Stimulated activated CD8-positive, alpha-beta memory T cell treated with anti-CD3 and anti-CD28 coated beads, Interleukin-4, amount 100 ng/mL, for 24 hours (primary cell): Measurements from ENCODE around the gene ENTPD8.
"Not testable (repeated sequence)": the region's sequence is repeated elsewhere in the genome, so short reads cannot be mapped to it uniquely, and the experiment has no call there.

ENCODE experiments used
- DNase-seq: peaks from one replicate; pipeline ENCODE4 v3.0.0-alpha.2; 2020; ENCODE audit warnings: low read depth

The ENTPD8 gene

DNA sequence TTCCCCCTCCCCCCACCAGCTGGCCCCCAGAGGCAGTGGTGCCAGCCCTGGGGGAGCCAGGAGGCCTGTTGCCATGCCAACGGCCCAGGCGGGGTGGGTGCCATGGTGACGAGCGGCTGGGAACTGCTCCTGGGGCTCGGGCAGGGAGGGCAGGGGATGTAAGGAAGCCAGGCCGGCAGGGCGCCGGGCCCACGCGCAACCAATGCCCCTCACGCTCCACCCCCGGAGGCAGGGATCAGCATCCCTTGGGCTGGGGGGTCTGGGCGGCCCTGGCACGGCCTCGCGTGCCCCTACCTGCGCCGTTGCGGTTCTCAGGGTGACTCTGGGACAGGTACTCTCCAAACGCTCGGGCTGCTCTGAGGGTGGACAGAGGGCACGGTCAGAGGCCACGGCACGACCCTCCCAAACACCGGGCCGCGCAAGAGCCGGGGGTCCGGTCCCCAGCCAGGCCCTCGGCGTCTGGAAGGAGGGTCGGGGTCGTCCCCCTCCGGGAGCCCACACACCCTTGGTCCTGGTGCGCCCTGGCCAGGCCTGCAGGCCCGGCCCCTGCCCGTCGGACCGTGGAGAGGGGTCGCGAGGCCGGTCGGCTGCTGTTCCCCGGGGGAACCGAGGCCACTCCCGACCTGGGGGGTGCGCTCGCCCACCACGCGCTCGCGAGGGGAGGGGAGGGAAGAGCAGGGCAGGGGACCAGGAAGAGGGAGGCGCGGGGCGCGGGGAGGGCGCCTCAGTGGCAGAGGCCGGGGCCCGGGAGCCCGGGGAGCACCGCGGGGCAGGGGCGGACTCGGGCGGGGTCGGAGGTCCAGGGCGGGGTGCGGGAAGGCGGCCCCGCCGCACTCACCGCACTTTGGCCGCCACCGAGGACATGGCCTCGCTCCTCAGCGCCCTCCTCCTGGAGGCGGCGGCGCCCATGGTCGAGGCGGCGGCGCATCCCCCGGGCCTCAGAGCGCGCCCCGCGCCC is 17.3 kb upstream of the ENTPD8 start:
- DNase-seq: no peak

DNA sequence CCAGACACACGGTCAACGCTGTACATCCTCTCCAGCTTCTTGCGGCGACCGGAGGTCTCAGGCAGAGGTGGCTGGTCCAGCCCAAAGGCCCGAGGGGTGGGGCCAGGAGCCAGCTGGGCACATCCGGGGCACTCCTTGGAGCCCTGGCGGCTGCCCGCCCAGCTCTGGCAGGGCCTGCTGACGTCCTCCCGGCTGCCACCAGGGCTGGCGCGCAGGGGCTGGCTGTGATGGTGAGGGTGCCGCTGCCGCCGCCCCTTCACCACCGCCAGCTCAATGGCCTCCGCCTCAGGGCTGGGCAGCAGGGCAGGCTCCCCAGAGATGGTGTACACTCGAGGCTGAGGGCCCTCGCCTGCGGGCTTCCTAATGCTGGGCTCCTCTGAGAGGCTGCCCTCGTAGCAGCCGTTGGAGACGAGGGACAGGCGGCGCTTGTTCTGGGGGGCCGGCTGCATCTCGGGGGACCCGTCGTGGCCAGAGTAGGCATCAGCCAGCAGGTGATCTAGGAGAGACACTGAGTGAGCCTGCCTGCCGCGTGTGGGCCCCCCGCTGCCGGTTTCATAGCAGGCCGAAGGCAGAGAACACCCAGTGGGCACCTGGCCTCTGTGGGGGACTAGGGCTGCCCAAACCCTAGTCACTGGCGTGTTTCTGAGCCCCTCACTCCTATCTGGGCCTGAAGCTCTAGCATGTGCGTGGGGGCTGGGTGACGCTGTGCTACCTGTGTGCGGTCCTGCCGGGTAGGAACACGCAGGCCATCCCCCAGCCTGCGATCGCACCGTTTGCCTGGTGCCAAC is 16.4 kb upstream of the ENTPD8 start:
- no peak for DNase-seq

DNA sequence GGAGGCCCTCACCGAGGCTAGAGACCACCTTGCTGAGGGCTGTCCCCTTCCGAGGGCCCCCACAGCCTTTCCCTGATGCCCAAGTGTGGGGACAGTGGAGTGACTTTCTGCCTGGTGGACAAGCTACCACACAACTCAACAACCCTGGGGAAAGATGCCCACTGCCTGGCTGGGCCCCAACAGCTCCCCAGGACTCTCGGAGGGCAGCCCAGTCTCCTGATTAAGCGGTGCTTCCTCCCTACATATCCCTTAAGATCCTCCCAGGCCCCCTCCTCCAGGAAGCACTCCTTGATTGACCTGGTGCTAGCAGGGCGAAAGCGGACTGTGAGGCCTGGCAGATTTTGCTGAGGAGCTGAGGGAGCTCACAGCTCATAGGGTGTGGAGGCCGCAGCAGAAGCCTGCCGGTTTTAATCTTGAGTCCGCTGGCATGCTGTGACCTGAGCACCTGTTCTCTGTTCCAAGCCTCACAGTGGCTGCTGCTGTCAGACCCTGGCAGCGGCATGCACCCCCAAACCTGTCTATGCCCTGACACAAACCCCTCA is 15.8 kb upstream of the ENTPD8 start:
- DNase-seq: no peak

DNA sequence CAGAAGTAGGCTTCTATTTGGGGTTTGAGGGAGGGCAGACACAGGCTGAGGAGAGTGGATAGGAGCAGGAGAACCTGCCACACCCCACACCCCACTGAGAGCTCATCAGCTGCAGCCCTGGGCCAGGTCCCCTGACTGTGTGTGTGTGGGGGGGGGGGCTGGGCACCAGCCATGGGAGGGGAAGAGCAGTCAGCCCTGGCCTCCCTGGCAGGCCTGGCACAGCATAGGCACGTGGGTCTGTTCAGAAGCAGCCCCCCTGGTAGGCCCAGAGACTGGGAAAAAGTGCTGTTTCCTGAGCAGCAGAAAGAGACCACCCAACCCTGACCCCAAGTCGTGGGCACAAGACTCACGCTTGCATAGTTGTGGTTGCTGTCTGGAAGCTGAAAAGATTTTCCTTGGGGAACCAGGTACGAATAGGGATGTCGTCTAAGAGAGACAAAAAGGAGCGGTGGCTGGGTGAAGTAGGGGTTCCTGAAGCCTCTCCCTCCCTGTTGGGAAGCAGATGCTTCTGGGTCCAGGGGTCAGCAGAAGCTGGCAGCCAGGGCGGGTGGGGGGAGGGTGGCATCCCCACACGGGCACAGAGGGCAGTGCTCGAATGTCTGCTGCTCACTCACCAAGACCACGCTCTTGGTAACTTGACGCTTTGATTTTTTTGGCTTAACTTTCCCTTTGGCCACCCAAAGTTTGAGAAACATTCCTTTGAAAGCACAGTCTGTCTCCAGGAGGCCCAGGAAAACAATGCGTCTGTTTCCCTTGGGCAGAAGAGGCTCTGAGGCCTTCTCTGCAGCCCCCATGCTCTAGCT is 15.1 kb upstream of the ENTPD8 start:
- DNase-seq: no peak

DNA sequence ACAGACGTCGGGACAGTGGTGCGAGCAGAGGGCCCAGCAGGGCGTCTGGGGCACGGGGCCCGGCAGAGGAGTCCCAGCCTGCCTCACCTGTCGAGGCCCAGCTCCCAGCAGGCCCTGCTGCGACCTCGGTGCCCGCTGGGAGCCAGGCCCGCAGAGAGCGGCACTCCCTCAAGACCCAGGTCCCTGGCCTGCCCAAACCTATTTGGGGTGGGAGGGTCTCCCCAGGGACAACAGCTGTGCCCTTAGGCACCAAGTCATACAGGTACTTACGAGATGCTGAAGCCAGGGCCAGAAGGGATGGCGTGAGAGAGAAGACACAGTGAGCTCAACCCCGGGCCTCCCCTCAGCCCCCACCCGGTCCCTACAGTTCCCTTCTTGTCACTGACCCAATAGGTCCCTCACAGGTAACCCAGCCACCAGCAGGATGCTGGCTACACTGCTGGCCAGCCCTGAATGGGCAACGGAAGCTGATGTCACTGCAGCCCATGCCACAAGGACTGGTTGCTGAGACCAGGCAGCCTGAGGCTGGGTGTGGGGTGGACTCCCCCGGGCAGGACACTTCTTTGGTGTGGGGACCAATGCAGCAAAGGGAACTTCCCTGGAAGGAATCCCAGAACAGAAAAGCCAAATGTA is 14.3 kb upstream of the ENTPD8 start:
- no peak for DNase-seq

DNA sequence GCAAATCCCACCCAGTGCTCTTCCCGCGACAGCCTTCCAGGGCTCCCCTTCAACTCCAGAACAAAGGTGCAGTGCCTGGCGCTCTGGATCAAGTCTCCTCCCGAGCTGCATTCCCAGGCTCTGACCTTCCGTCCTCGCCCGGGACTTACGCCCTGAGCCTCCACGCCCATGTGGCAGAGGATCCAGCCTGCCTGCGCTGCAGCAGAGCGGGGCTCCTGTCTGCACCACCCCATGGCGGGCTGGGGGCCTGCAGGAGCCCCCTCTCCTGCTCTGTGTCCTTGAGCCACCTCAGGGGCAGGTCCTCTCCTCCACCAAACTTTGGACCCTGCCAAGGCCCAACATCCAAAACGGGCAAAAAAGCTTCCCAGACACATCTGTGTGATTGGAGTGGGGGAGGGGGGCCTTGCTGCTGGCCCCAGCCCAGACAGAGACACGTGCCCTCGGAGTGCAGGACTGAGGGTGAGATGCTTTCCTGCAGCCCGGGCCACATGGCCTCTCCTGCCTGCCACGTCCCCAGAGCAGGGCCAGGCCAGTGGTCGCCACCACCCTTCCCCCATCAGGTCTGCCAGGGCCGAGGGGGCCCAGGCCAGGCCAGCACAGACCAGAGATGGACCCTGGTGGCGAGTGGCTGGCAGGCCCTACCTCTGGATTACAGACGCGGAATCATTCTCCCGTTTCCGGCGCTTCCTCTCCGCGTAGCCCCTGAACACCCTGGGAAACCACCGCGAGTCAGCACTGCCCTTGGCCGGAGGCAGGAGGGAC is 13.6 kb upstream of the ENTPD8 start:
- no peak for DNase-seq

DNA sequence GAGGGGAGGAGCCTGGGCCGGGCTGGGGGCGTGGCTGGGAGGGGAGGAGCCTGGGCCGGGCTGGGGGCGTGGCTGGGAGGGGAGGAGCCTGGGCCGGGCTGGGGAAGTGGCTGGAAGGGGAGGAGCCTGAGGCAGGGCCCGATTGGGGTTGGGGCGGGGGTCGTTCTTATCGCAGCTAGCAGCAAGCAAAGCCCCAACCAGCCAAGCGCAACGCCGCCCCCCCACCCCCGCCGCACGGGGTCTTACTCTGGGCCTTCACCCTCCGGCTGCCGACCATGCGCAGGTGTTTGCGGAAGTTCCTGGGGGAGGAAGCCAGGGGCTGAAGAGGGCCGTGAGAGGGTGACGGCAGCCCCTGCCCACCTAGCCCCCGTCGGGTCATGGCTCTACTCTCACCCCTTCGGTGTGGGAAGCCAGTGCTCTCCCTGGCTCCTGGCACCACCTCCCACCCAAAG is 13.0 kb upstream of the ENTPD8 start:
- DNase-seq: no peak

DNA sequence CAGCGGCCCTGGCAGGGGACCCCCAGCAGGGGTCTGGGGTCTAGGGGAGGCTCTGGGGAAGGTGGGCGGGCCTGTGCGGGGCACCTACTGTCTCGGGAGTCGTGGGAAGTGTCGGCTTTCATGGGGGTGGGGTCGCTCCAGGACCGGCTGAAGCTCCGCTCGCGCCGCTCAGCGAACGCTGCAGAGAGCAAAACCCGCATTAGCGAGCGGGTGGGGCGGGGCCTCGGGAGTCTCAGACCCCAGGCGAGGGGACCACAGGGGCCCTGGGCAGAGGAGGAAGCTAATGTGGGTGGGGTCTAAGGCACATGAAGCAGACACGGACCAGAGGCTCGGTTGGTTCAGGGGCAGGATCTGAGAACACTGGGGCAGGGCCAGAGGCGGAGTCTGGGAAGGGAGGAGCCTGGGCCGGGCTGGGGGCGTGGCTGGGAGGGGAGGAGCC is 12.5 kb upstream of the ENTPD8 start:
- DNase-seq: no peak

DNA sequence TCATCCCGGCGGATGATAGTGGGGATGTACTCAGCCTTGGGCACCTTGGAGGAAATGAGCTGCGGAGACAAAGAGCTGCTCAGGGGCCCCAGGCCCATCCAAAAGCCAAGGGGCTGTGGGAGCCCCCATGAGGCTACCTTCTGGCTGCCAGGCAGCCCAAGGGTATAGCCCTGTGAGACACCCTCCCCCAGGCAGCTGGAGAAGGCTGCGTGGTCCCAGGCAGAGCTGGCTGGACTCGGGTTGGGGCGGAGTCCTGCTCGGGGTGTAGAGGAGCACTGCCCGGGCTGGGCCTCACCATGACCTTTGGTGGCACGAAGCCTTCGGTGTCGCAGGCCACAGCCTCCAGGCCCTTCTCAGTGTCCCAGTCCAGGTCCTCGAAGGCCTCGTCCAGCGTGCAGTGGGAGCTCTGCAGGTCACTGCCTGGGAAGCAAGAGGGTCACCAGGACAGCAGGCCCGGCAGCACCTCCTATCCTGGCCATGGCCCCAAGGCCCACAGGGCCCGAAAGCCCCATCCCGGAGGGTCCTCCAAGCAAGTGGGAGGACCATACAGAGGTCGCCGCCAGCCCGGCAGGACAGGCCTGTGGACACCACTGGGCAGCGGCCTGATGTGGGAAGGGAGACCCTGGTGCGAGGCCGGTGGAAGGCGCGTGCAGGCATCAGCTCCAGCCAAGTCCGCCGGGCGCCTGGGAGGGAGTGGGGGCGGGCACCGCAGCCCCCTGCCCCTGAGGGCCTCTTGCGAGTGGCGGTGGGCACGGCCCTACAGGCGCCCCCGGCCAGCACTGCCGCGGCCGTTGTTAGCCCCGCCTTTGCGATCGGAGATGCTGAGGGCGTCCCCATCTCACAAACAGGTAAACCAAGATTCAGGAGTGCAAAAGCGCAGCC is 11.8 kb upstream of the ENTPD8 start:
- DNase-seq: no peak

DNA sequence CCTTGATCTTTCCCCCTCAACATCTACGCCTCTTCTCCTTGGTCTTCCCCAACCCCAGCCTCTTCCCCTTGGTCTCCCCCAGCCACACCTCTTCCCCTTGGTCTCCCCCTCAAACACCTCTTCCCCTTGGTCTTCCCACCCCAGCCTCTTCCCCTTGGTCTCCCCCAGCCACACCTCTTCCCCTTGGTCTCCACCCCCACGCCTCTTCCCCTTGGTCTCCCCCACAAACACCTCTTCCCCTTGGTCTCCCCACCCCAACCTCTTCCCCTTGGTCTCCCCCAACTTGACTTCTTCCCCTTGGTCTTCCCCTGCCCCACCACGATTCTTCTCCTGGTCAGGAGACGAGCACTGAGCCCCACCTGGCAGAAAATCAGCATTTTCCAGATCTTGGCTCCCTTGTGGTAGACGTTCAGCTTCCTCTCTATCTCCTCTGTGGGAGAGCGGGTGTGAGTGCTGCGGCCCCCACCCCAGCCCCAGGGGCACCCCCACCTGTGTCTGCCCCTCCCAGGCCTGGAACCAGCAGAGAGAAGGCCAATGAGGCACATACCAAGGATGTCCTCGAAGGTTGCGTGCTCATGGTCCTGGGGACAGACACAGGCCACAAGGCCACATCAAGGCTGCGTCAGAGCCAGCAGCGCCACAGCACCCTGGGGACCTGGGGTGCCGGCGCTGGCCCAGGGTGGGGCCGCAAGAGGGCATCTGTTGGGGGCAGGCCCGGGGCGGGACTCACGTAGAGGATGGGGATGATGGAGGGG is 11.0 kb upstream of the ENTPD8 start:
- no peak for DNase-seq

DNA sequence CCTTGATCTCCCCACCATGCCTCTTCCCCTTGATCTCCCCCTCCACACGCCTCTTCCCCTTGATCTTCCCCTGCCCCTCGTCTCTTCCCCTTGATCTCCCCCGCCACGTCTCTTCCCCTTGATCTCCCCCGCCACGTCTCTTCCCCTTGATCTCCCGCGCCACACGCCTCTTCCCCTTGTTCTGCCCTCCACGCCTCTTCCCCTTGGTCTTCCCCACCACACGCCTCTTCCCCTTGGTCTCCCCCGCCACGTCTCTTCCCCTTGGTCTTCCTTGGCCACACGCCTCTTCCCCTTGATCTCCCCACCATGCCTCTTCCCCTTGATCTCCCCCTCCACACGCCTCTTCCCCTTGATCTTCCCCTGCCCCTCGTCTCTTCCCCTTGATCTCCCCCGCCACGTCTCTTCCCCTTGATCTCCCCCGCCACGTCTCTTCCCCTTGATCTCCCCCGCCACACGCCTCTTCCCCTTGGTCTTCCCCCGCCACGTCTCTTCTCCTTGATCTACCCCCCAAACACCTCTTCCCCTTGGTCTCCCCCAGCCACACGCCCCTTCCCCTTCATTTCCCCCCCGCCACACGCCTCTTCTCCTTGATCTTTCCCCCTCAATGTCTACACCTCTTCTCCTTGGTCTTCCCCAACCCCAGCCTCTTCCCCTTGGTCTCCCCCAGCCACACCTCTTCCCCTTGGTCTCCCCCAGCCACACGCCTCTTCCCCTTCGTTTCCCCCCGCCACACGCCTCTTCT is 10.3 kb upstream of the ENTPD8 start:
- not testable (repeated sequence) for DNase-seq

DNA sequence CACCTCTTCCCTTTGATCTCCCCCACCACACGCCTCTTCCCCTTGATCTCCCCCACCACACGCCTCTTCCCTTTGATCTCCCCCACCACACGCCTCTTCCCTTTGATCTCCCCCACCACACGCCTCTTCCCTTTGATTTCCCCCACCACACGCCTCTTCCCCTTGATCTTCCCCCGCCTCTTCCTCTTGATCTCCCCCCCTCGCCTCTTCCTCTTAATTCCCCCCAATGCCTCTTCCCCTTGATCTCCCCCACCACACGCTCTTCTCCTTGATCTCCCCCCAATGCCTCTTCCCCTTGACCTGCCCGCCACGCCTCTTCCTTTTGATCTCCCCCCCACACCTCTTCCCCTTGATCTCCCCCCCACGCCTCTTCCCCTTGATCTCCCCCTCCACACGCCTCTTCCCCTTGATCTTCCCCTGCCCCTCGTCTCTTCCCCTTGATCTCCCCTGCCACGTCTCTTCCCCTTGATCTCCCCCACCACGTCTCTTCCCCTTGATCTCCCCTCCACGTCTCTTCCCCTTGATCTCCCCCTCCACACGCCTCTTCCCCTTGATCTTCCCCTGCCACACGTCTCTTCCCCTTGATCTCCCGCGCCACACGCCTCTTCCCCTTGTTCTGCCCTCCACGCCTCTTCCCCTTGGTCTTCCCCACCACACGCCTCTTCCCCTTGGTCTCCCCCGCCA is 9.5 kb upstream of the ENTPD8 start:
- DNase-seq: not testable (repeated sequence)

DNA sequence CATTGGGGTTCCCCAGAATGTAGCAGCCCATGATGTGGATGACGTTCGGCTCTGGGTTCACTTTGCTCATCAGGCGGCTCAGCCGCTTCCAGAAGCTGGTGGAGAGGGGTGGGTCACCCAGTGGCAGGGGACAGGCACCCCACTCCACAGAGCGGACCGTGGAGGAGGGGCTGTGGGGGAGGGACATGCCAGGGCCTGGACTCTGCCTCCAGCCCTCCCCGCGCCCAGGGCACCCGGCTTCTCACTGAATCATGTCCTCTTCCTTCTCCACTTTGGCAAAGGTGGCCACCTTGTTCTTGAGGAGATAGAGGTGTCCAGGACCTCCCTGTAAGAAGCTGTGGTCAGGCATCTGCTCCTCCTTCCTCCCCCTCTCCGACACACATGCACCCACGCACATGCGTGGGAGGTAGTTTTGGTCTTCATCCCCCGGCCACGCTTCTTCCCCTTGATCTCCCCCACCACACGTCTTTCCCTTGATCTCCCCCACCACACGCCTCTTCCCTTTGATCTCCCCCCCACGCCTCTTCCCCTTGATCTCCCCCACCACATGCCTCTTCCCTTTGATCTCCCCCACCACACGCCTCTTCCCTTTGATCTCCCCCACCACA is 8.9 kb upstream of the ENTPD8 start:
- no peak for DNase-seq

DNA sequence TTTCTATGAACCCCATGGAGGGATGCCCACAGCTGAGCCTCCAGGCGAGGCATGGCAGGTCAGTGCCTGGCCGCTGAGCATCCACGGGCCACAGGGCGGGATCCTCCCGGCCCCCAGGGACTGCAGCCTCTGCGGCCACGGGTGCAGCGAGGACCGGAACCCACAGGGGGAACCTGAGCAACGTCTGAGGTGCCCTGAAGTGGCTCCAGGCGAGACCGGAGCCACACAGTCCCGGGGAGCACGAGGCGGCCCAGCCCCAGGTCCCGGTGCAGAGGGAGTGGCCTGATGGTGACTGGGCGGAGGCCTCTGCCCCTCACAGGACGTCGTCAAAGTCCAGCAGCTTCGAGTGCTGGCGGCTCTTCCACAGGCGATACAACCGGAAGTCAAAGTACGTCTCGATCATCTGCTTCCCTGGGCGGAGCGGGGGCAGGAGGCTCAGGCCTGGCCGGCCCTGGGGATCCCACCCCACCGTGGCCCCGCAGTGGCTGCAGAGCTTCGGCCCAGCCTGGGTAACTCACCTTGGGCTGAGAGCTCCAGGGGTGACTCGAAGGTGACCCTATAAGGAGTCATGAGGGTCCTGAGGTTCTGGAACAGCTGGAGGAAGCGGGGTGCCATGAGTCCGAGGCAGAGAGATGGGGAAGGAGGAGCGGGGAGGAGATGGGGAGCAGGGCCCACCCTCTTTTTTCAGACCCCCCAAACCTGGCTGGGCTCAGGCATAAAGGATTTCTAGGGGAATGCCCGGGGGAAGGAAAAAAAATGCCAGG is 8.1 kb upstream of the ENTPD8 start:
- no peak for DNase-seq

DNA sequence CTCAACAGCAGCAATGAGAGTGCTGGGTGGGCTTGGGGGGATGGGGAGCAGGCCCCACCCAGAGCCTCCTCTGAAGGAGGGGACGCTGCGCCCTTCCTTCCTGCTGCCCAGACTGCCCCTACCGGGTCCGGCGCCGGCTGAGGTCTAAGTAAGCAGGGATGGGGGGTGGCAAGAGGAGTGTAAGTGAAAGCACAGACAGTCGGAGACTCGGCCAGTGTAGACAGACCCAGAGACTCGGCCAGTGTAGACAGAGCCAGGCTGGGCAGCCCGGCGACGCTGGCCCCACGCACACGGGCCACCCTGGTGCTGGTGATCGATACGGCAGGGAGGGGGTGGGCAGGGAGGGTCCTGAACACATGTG is 7.4 kb upstream of the ENTPD8 start:
- no peak for DNase-seq
